ENCODE measurements around the gene RNF39. TPM values are rescaled to one million over a fixed set of nuclear protein-coding genes. Genes with fewer than 3 reads are reported as not detected.

RNF39 gene
- total RNA-seq, 1 experiment from 2014 or later, result not detected

GRCh38 chr6:30101444-30102413 lies 26.2 kb upstream of the RNF39 start:
- CTCF ChIA-PET, result interaction anchor here (1.0 kb wide), 1 partner anchor 30 kb away, joined by 8 read pairs; no protein-coding TSS in a partner anchor
- TF ChIP-seq CTCF (conservative IDR thresholded peaks at IDR 0.05; ENCODE audit: low read depth, low read length), result peak; percentile 32; the same call in 1 of the 2 replicates
- TF ChIP-seq EZH2 (IDR thresholded peaks at IDR 0.05; ENCODE audit: borderline replicate concordance, low read depth, low read length, poor library complexity, severe bottlenecking), result no peak
- BruUV-seq (replicated peaks), result no TSS peak
- Histone ChIP-seq H3K27me3 (replicated peaks; ENCODE audit: insufficient read depth, low read depth, low read length, poor library complexity) (peaks cover 51% of the 10 kb centered on the region), H3K4me3 (ENCODE audit: low read depth, low read length, poor library complexity, severe bottlenecking) (peak overlapping the region; percentile 48), H3K36me3 (ENCODE audit: insufficient read depth, low read length, poor library complexity, severe bottlenecking) (no peaks in the 10 kb centered on the region), H3K9me3 (ENCODE audit: low read depth, low read length, poor library complexity, severe bottlenecking) (no peaks in the 10 kb centered on the region), H3K4me1 (ENCODE audit: insufficient read depth, low read length, poor library complexity, severe bottlenecking) (peaks cover 18% of the 10 kb centered on the region), H3K27ac (ENCODE audit: low read depth, low read length, poor library complexity, severe bottlenecking) (peak overlapping the region; percentile 29)
- POLR2A ChIA-PET (ENCODE audit: low non-redundant PET), result interaction anchor here (0.6 kb wide), 1 partner anchor 8 kb away, joined by 3 read pairs; no protein-coding TSS in a partner anchor
- intact Hi-C loops (cut with micrococcal nuclease; ENCODE audit: unreplicated experiment), result loop anchor here (5.0 to 10.0 kb wide), 2 partner anchors 34 to 293 kb away; partner anchors contain the start of gene PPP1R11
- DNase-seq (ENCODE audit: low spot score), result peak; percentile 89

GRCh38 chr6:30100585-30101443 lies 25.2 kb upstream of the RNF39 start:
- no TSS peak for BruUV-seq (replicated peaks)
- Histone ChIP-seq H3K27me3 (replicated peaks; ENCODE audit: insufficient read depth, low read depth, low read length, poor library complexity) (peaks cover 54% of the 10 kb centered on the region), H3K36me3 (ENCODE audit: insufficient read depth, low read length, poor library complexity, severe bottlenecking) (no peaks in the 10 kb centered on the region), H3K4me3 (ENCODE audit: low read depth, low read length, poor library complexity, severe bottlenecking) (peak overlapping the region; percentile 48), H3K4me1 (ENCODE audit: insufficient read depth, low read length, poor library complexity, severe bottlenecking) (peaks cover 18% of the 10 kb centered on the region), H3K27ac (ENCODE audit: low read depth, low read length, poor library complexity, severe bottlenecking) (no peak overlapping the region), H3K9me3 (ENCODE audit: low read depth, low read length, poor library complexity, severe bottlenecking) (no peaks in the 10 kb centered on the region)
- no peak for DNase-seq (ENCODE audit: low spot score)
- ChIA-PET POLR2A (ENCODE audit: low non-redundant PET) (no interaction called here), CTCF (no interaction called here)
- intact Hi-C loops (cut with micrococcal nuclease; ENCODE audit: unreplicated experiment), result loop anchor here (5.0 to 10.0 kb wide), 2 partner anchors 34 to 294 kb away; partner anchors contain the start of gene PPP1R11
- TF ChIP-seq CTCF (conservative IDR thresholded peaks at IDR 0.05; ENCODE audit: low read depth, low read length) (no peak), EZH2 (IDR thresholded peaks at IDR 0.05; ENCODE audit: borderline replicate concordance, low read depth, low read length, poor library complexity, severe bottlenecking) (peak; percentile 67)

GRCh38 chr6:30100154-30100553 lies 24.6 kb upstream of the RNF39 start:
- H3K4me1 ChIP-seq (ENCODE audit: insufficient read depth, low read length, poor library complexity, severe bottlenecking), result peaks cover 18% of the 10 kb centered on the region
- TF ChIP-seq EZH2 (IDR thresholded peaks at IDR 0.05; ENCODE audit: borderline replicate concordance, low read depth, low read length, poor library complexity, severe bottlenecking), result no peak
- no peak for TF ChIP-seq CTCF (conservative IDR thresholded peaks at IDR 0.05; ENCODE audit: low read depth, low read length)
- no peak overlapping the region for H3K4me3 ChIP-seq (ENCODE audit: low read depth, low read length, poor library complexity, severe bottlenecking)
- BruUV-seq (replicated peaks), result no TSS peak
- POLR2A ChIA-PET (ENCODE audit: low non-redundant PET), result no interaction called here
- H3K27me3 ChIP-seq (replicated peaks; ENCODE audit: insufficient read depth, low read depth, low read length, poor library complexity), result peaks cover 61% of the 10 kb centered on the region
- intact Hi-C loops (cut with micrococcal nuclease; ENCODE audit: unreplicated experiment), result loop anchor here (5.0 to 10.0 kb wide), 2 partner anchors 33 to 295 kb away; partner anchors contain the start of gene PPP1R11
- DNase-seq (ENCODE audit: low spot score), result no peak
- no peaks in the 10 kb centered on the region for H3K9me3 ChIP-seq (ENCODE audit: low read depth, low read length, poor library complexity, severe bottlenecking)
- no peaks in the 10 kb centered on the region for H3K36me3 ChIP-seq (ENCODE audit: insufficient read depth, low read length, poor library complexity, severe bottlenecking)
- CTCF ChIA-PET, result no interaction called here
- H3K27ac ChIP-seq (ENCODE audit: low read depth, low read length, poor library complexity, severe bottlenecking), result no peak overlapping the region
